Activated CD4-positive, alpha-beta T cell treated with anti-CD3 and anti-CD28 coated beads, Interleukin-10, Interleukin-2, amounts not matched to agents 100 ng/mL and 50 ng/mL, durations not matched to agents 16 hours and 8 hours (primary cell): Measurements from ENCODE around the gene EIF2B2.
A peak's percentile ranks its signal among the peaks of the same experiment; 100 is the strongest.
"Not testable (repeated sequence)": the region's sequence is repeated elsewhere in the genome, so short reads cannot be mapped to it uniquely, and the experiment has no call there.

Experiments
- DNase-seq: peaks from one replicate; pipeline ENCODE4 v3.0.0-alpha.2; 2020

EIF2B2 gene

DNA sequence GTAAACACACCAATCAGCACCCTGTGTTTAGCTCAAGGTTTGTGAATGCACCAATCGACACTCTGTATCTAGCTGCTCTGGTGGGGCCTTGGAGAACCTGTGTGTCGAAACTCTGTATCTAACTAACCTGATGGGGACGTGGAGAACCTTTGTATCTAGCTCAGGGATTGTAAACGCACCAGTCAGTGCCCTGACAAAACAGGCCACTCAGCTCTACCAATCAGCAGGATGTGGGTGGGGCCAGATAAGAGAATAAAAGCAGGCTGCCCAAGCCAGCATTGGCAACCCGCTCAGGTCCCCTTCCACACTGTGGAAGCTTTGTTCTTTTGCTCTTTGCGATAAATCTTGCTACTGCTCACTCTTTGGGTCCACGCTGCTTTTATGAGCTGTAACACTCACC lies 6.9 kb upstream of the EIF2B2 start:
- DNase-seq = not testable (repeated sequence)

DNA sequence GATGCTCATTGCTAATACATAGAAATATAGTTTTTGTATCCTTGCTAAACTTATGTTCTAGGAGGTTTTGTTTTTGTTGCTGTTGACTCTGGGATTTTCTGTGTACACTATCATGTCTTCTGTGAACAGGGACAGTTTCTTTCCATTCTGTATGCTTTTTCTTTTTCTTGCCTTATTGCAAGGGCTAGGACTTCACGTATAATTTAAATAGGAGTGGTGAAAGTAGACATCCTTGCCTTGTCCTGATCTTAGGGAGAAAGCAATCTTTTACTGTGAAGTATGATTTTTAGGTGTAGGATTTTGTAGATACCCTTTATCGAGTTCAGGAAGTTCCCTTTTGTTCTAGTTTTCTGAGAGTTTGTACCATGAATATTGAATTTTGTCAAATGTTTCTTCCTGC lies 1.5 kb upstream of the EIF2B2 start:
- DNase-seq = no peak

DNA sequence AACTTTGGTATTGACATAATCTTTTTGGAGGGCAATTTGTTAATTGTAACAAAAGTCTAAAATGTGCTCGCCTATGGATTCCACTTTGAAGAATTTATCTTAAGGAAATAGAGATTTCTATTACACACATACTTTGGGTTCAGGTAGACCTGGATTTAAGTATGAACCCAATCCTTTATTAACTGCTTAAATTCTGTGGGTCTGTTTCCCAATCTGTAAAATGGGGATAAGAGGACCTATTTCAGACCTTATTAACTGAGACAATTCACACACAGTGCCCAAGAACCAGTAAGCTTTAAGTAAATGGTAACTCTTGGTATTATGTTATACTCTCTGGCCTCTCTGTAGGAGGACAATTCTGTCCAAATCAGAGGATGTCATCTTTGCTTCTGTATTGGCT lies 822 bp upstream of the EIF2B2 start:
- no peak for DNase-seq

DNA sequence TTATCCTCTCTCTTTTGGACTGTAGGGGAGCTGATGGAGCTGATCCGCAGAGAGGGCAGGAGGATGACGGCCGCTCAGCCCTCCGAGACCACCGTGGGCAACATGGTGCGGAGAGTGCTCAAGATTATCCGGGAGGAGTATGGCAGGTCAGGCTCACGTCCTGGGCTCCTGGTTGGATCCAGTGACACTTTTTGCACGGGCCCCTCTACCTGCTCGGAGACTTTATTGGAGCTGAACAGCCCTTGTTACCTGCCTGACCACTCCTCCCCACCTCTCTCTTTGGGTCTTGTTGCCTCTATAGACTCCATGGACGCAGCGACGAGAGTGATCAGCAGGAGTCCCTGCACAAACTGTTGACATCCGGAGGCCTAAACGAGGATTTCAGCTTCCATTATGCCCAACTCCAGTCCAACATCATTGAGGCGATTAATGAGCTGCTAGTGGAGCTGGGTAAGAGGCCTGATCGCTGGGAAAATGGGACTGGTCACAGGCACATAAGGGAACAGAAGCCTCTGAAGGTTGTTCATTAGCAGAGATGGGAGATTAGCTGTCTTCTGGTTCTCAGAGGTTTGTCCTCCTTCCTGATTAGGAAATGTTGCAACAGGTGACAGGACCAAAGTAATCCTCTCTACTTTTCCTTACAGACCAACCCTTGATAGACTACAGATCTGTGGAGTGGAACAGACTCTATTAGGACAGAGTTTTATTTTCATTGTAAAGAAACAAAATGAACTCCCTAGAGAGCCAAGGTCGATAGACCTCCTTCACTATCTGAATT lies 718 bp downstream of the EIF2B2 start:
- peak; percentile 12 for DNase-seq

DNA sequence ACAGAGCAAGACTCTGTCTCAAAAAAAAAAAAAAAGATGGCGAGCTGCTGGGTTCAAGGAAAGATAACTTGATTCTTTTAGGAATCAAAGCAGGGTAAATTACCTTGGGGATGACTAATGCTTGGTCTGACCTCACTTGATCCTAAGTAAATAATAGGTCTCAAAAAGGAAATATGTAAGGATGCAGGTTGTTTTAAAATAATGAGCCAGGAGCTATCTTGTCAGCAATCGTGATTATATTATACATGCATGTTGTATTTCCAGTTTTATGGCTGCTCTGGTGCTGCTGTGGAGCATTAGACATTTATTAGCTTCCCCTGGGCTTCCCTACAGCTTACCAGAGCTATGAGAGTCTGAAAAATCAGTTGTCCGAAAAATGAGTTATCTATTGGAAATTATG lies 2.6 kb downstream of the EIF2B2 start:
- no peak for DNase-seq

DNA sequence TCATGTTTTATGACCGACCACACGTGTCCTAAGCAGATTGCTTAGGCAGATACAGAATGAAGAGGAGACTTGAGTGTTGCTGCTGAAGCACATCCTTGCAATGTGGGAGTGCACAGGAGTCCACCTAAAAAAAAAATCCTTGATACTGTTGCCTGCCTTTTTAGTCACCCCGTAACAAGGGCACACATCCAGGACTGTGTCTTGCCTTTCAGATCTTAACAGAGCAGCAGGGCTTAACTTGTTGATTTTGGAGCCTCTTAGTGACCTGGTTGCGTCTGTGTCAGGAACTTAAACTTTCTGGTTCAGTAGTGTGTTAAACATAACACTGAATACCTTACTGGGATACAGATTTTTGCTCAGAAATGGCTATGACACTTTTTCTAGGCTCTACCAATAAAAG lies 6.5 kb downstream of the EIF2B2 start:
- no peak for DNase-seq

DNA sequence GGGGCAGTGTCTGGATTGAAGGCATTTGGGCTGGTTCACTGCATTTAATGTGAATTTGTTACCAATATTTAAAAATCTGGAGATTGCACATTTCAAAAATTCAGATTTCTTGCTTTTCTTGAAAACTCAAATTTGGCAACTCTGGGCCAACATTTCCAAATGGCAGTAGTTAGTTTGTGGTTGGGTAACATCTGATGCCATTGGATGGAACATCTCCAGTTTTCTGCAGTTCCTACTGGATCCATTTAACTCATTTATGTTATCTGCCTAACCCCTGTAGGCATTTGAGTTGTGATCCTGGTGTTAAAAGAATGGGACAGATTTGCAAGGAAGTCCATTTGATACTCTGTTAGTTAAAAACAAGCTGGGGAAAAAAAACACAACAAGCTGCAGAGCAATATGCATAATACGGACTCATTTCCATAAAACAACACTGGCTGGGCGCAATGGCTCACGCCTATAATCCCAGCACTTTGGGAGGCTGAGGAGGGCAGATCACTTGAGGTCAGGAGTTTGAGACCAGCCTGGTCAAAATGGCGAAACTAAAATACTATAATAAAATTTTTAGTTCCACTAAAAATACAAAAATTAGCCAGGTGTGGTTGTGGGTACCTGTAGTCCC lies 7.9 kb downstream of the EIF2B2 start:
- no peak for DNase-seq

DNA sequence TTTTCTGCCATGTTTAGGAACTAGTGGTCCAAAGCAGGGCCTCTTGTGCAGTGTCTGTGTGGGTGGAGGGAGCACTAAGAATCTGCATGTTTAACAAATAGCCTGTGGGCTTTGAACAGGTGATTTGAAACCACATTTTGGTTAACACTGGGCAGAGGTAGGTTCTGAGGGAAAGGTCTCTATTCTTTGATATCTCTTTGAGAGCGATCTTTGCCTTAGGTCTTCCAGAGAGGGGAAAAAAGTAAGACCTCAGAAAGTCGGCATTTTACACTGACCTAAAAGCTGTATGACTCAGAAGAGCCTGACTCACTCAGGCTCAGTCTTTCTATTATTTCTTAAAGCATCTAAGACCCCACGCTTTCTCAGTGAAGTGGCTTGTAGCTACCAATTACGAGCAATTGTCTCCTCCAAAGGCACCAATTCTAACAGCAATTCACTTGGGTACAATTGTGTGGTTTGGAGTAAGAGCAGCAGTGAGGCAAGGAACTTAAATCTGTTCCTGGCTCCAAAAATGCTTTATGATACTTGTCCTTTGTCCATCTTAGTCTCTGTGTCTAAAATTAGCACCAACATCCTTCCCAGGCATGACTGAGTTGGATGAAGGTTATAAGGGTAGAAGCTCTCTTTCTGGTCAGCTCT lies 8.8 kb downstream of the EIF2B2 start:
- DNase-seq = peak; percentile 35

DNA sequence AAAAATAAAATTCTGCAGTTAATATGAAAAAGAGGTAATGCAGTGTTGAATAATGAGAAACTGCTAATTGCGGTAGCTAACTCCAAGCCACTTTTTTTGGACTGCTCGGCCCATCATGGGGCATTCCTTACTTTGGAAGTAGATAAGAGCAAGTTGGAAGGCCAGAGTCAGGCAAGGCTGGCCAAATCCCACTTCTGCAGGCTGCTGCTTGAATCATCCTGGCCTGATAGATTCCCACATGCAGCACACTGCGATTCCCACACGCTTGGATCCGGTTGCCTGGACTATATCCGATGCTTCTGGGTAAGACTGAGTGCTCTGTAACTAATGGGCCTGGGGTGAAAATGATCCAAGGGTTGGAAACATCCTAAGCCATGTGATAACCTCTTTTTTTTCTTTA lies 10.6 kb downstream of the EIF2B2 start:
- DNase-seq = no peak

DNA sequence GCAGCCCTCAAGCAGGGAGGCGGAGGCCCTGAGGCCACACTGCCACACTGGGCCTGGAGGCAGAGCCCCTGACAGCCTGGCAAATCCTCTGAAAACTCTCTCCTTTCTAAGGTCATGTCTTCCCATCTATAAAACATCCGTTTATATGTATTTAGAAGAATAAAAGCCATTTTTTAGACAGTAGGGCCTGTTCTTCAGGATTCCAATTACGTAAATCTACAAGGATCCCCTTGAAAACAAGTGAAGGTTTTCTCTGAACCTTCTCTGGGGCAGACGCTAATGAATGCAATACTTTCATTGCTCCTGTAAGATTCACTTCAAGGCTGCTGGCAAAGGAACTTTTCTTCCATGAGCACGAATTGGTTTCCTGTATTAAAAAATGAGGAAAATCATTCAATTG lies 12.8 kb downstream of the EIF2B2 start:
- DNase-seq = no peak

DNA sequence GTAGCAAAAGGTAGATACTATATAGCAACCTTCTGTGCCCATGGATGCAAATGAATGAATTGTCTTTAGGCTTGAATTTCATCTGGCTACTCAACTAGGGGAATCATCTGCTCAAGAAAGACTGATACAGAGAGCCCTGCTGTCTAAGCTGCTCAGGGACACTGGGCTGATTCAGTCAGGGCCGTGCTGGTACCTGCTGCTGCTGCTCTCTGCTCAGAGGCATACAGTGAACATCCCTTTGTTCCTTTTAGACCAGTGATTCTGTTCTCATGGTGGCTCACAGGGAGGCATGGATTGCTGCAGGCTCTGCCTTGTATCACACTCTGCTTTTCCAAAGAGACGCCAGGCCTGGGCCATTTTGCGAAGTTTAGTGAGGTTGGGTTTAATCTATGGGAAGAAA lies 14.1 kb downstream of the EIF2B2 start:
- DNase-seq = no peak

DNA sequence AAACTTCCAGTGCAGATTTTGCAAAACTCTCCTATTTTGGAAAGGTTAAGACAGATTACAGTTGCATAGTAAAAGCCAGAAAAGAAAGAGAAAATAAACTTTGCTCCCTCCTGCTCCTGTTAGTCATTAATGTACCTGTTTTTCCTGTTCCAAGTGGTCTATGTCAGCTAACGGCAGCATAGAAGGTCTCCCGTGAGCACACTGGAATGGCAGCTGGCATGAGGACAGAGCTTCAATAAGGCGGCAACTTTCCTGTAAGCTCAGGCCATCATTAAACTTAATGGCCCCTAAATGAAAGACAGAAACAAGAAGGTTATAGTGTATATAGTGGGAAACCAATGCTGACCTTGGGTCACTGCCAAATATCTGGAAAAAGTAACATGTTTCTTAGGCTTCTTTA lies 16.0 kb downstream of the EIF2B2 start:
- no peak for DNase-seq

DNA sequence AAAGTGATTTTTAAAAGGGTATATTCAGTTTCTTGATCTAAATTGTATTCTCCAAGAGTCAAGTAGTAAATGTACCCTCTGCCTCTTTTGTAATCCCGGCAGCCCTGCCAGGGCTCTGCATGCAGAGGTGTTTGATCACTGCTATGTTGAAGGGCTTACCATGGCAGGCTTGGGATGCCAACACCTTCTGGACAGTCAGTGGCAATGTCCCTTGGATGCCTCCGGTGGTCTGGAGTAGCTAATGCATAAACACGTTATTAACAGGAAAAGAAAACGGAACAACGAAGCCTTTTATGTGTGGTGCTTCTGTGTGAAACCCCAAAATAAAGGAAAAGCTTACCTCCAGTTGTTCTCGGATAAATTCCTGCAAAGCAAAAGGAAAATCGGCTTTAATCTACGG lies 19.9 kb downstream of the EIF2B2 start:
- DNase-seq = no peak

DNA sequence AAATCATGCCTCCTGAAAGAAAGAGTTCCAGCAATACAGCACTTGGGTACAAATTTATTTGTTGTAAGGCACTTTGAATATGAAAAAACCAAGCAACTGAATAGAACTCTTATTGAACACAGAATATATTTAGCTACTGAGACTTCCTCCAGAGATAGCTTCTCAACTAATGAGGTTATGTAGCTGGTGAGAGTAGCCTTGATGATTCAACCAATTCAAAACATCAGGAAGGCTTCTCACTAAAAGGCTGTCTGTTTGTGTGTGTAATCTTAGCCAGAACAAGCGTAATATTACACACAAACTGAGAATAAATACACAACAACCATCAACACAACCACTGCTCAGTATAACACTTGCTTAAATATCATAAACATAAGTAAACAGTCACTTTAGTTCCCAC lies 20.4 kb downstream of the EIF2B2 start:
- no peak for DNase-seq

DNA sequence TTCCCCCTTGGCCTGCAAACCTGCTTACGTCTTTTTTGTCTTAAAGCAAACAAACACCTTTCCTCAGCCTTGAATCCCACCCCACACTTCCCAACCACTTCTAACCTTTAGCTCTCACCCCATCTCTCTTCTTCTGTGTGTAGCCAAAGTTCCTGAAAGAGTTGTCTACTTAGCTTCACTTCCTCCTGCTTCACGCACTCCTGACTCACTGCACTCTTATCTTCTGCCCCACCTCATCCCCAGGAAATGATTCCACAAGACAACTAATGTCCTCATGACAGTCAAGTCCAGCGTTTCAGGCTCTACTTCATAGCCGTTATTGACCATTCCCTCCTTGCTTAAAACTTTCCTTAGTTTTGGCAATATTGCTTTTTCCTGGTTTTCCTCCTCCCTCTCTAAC lies 22.4 kb downstream of the EIF2B2 start:
- no peak for DNase-seq

DNA sequence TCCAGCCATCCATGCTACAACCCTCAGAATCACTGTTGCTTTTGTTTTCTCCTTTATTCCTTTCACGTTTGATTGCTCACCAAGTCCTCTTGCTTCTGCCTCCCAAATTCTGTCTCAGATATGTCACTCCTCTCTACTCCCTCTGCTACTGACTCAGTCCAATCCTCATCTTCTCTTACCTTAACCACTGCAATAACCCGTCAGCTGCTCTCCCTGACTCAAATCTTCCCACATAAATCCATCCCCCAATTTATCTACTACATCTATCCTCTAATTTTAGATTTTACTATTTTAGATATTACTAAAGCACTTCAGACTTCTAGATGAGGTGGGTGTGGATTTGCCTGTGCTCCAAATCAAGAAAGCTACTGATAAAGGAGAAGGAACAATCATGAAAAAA lies 23.2 kb downstream of the EIF2B2 start:
- no peak for DNase-seq

DNA sequence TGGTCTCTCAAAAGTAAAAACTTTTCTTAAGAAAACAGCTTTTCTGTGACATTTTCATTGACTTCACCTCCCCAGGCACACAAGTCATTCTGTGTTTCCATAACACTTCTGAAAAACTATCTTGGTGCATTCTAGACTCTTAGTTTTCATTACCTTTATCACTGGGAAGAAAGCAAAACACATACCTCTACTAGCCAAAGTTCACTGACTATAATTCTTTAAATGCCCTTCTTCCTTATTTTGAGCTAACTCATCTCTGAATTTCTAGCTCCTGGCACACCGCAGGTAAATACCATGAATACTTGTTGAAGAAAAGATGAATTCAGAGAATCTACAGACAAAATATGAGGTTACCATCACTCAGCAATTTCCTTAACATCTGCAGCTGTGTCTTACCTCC lies 27.4 kb downstream of the EIF2B2 start:
- DNase-seq = no peak

DNA sequence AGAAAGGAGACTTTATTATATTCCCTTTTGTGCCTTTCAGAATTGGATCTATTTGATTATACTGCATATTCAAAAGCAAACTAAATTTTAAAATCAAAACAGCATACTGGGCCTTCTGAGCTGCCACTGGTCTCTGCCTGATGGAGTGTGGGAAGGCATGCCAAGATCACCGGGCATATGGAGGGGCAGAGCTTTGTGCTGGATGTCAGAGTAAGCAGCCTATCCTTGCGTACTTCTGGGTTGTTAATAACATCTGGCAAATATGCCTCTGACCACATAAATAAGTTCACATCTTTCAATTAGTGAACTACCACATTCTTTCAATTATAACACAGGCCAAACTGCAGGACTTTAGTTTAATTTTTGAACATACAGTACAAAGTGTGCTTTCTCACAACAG lies 30.2 kb downstream of the EIF2B2 start:
- DNase-seq = no peak

DNA sequence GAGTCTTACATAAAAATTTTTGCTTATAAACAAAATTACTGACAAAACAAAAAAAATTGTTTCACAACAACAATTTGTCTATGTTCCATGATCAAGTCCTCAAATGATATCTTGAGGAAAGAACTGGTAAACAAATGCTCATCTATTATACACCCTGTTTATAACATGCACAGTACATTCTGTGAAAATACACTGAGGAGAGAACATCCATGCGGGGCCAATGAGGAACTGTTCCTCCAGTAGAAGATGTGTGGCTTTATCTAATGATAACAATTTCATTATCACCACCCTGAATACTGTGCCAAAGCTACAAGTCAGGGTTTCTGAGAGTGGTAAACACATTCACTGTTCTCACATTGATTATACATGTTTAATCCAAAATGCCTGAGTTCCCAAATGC lies 37.8 kb downstream of the EIF2B2 start:
- DNase-seq = no peak

DNA sequence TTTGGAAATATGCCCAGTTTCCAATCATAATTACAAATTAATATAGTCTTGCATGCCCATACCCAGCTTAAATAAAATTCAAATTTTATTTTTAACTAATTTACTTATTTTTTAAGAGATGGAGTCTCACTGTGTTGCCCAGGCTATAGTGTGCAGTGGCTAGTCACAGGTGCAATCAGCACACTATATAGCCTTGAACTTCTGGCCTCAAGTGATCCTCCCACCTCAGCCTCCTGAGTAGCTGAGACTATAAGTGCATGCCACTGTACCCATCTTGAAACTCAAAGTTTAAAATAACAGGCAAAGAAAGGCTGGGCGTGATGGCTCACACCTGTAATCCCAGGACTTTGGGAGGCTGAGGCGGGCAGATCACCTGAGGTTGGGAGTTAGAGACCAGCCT lies 38.2 kb downstream of the EIF2B2 start:
- DNase-seq = no peak

DNA sequence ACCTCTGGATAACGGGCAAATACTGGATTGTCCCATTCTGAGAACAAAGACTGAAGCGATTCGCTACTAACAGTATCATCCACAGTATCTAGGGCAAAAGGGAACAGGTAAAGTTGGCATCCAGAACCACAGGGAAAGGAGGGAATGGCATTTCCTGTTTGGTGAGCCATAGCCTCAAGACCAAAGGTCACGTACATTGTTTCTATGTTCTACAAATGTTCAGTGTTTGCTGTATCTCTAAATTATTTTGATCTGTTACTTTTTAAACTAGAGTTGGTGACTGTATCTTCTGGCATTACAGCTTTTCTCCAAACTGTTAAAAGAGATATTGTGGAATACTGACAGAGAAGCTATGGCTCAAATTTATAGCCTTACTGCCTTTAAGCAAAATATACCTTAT lies 38.9 kb downstream of the EIF2B2 start:
- DNase-seq = no peak

DNA sequence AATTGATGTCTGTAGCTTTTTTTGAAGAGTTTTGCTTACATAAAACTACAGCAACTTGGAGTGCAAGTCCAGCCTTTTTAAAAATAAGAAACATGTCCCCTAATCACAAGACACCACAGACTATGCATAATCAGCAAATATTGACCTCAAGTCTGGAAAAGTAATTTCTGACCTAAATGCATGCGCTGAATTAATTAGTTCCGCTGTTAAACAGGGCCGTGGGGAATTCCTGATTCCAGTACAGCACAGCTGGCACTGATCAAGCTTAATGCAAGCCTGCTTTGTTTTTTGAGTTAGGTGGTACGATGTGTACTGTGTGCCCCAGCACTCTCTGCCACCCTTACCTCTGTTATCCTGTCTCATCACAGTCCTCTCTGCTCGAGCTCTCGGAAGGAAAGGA lies 39.3 kb downstream of the EIF2B2 start:
- DNase-seq = no peak

DNA sequence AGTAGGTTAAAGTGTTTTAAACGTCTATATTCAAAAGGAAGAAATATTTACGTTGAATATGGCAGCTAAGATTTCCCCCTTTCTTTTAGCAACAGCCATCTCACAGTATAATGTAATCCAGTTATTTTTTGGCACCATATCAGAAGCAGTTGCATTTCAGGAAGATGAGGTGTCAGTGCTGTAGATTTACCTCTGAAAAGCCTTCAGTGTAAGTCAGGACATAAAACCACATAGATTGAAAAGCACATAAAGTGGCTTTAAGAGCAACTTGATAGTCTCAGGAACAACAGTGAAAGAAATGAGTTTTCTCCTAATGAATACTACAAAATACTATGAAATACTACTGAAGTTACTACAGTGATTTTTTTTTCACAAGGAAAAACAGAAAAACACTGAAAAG lies 41.6 kb downstream of the EIF2B2 start:
- DNase-seq = no peak

DNA sequence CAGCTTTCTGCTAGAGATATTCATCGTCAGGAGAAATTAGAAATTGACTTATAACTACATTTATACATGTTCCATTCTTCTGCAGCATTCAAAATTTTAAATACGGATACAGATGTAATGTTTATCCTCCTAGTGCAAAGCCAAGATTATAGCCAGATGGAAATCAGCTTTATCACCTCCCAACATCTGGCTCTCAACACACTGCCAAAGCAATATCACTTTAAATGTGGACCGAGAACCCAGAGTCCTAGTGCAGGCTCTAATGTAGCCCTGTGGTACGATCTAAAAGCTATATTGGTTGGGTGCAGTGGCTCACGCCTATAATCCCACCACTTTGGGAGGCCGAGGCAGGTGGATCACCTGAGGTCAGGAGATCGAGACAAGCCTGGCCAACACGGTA lies 42.0 kb downstream of the EIF2B2 start:
- DNase-seq = no peak

DNA sequence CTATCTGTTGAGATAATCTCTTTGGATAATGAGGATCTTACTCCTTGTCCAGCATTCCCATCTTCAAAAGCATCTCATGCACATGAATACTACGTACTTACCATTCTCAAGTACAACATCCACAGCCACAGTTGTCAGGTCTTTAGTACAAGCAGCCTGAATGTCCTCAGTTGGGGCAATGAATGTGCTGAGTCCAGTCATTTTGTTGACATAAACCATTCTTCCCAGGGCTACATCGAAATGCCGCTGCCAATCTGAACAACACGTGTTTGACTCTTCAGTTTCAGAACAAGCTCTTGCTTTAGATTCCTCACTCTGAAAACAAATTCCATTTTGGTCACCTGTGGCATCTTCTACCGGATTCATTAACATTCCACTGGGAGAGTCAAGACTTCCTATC lies 43.6 kb downstream of the EIF2B2 start:
- no peak for DNase-seq
